HepG2 (cell line): ENCODE data around the gene CDK6. TPM values are rescaled to one million over a fixed set of nuclear protein-coding genes. Genes with fewer than 3 reads are reported as not detected.

Experiments
- CCAR2 ChIP-seq: fragments of 200-400 bp; formaldehyde crosslinking; optimal IDR thresholded peaks from 2 replicates; pipeline ENCODE3; 2018; ENCODE audit warnings: low read depth, mild to moderate bottlenecking, low read length, moderate library complexity
- CREM ChIP-seq, 2 experiments: sonication (generic) in 1 of 2; formaldehyde crosslinking in 1 of 2; IDR thresholded peaks; 2 replicates each; pipeline versions ENCODE4 v1.4.0 to v1.6.1; 2016 to 2020; ENCODE audit warnings: antibody characterized with exemption in 1 of 2, mild to moderate bottlenecking in 1 of 2, missing genetic modification reagents in 1 of 2
- CTCF ChIP-seq: sonication (generic); formaldehyde crosslinking; IDR thresholded peaks from 2 replicates; pipeline ENCODE4 v1.5.0; 2020; ENCODE audit warnings: mild to moderate bottlenecking, missing genetic modification reagents, moderate library complexity
- EEA1 ChIP-seq: sonication (generic); formaldehyde crosslinking; IDR thresholded peaks from 2 replicates; pipeline ENCODE4 v1.5.1; 2020; ENCODE audit warnings: mild to moderate bottlenecking, missing genetic modification reagents, borderline replicate concordance
- GMEB1 ChIP-seq: sonication (generic); formaldehyde crosslinking; IDR thresholded peaks from 2 replicates; pipeline ENCODE4 v1.5.1; 2020; ENCODE audit warnings: missing genetic modification reagents, mild to moderate bottlenecking, borderline replicate concordance
- HNF1B ChIP-seq: sonication (generic); formaldehyde crosslinking; IDR thresholded peaks from 2 replicates; pipeline ENCODE4 v1.5.1; 2020; ENCODE audit warnings: mild to moderate bottlenecking, moderate library complexity, missing genetic modification reagents
- NFKBIZ ChIP-seq: IDR thresholded peaks from 2 replicates; pipeline ENCODE4 v1.6.1; 2018; ENCODE audit warnings: missing genetic modification reagents, missing compliant biosample characterization
- NR0B2 ChIP-seq: sonication (generic); formaldehyde crosslinking; IDR thresholded peaks from 2 replicates; pipeline ENCODE4 v1.4.0; 2020; ENCODE audit warnings: mild to moderate bottlenecking, missing genetic modification reagents
- PRMT3 ChIP-seq: sonication (generic); formaldehyde crosslinking; IDR thresholded peaks from 2 replicates; pipeline ENCODE4 v1.8.1; 2022; ENCODE audit warnings: low read depth, mild to moderate bottlenecking, moderate library complexity, missing genetic modification reagents, borderline replicate concordance
- RAD21 ChIP-seq: fragments of 450-650 bp; formaldehyde crosslinking; IDR thresholded peaks from 2 replicates; pipeline ENCODE4 v1.5.0; 2020; ENCODE audit warnings: mild to moderate bottlenecking
- RXRA ChIP-seq: sonication (generic); formaldehyde crosslinking; IDR thresholded peaks from 2 replicates; pipeline ENCODE4 v1.5.1; 2020; ENCODE audit warnings: missing genetic modification reagents
- SAP130 ChIP-seq: IDR thresholded peaks from 2 replicates; pipeline ENCODE4 v1.6.1; 2016; ENCODE audit warnings: low read depth
- TFDP2 ChIP-seq: sonication (generic); formaldehyde crosslinking; IDR thresholded peaks from 2 replicates; pipeline ENCODE4 v1.4.0; 2020; ENCODE audit warnings: missing genetic modification reagents
- U2AF1 ChIP-seq: fragments of 200-400 bp; formaldehyde crosslinking; optimal IDR thresholded peaks from 2 replicates; pipeline ENCODE3; 2017; ENCODE audit warnings: mild to moderate bottlenecking, low read depth, low read length
- U2AF2 ChIP-seq: fragments of 200-400 bp; formaldehyde crosslinking; IDR thresholded peaks from 2 replicates; pipeline ENCODE4 v1.6.1; 2017; ENCODE audit warnings: low read depth, mild to moderate bottlenecking, low read length
- ZBTB14 ChIP-seq: sonication (generic); formaldehyde crosslinking; IDR thresholded peaks from 2 replicates; pipeline ENCODE4 v1.4.0; 2020; ENCODE audit warnings: missing genetic modification reagents
- ZBTB3 ChIP-seq: sonication (generic); formaldehyde crosslinking; IDR thresholded peaks from 2 replicates; pipeline ENCODE4 v1.4.0; 2020; ENCODE audit warnings: low read depth, mild to moderate bottlenecking, moderate library complexity, missing genetic modification reagents, borderline replicate concordance
- ZNF10 ChIP-seq: sonication (generic); formaldehyde crosslinking; IDR thresholded peaks from 2 replicates; pipeline ENCODE4 v1.4.0; 2020; ENCODE audit warnings: mild to moderate bottlenecking, low read depth, missing genetic modification reagents, borderline replicate concordance
- ZNF24 ChIP-seq: fragments of 450-650 bp; IDR thresholded peaks from 2 replicates; pipeline ENCODE4 v1.6.1; 2017; ENCODE audit warnings: antibody characterized with exemption, mild to moderate bottlenecking
- ZNF577 ChIP-seq: sonication (generic); formaldehyde crosslinking; IDR thresholded peaks from 2 replicates; pipeline ENCODE4 v1.4.0; 2020; ENCODE audit warnings: mild to moderate bottlenecking, low read depth, missing genetic modification reagents, borderline replicate concordance
- polyA plus RNA-seq, 8 experiments: library from polyadenylated mRNA; depleted of rRNA in 3 of 8; stranded (reverse) in 7 of 8; unstranded in 1 of 8; fragments of >200 nt; fragmentation: Illumina TruSeq in 4 of 8; extraction: Trizol in 4 of 8; gene quantifications; 2 replicates each; pipeline versions ENCODE4 v1.2.1 to v1.2.3, GENCODE V29; 2011 to 2016; ENCODE audit warnings: low read depth in 4 of 8, missing spikeins in 1 of 8, mixed read lengths in 1 of 8; ENCODE audit not compliant: insufficient read depth in 1 of 8
- total RNA-seq, 5 experiments: library from RNA; depleted of rRNA; stranded (reverse); fragments of >200 nt; fragmentation: Illumina TruSeq; extraction: Trizol; gene quantifications; 2 replicates each; pipeline ENCODE4 v1.2.3, GENCODE V29; 2016; ENCODE audit warnings: low read depth in 1 of 5

Gene CDK6
- total and polyA plus RNA-seq, 2 of the 13 experiments (the other 11 are each of a cell fraction or from before 2014, with no cell fraction given): 34.6 to 90.8 TPM

GRCh38 chr7:92751902-92752901, 84.2 kb downstream of the CDK6 start (continued):
- TF ChIP-seq HNF1B (CRISPR knock-in tag): no peak
- TF ChIP-seq CTCF (CRISPR knock-in tag): no peak
- no peak for TF ChIP-seq ZBTB3 (CRISPR knock-in tag)
- no peak for TF ChIP-seq NFKBIZ (CRISPR knock-in tag)
- TF ChIP-seq U2AF2: no peak
- no peak for TF ChIP-seq PRMT3
- no peak for TF ChIP-seq GMEB1 (CRISPR knock-in tag)
- peak; percentile 55; the same call in 1 of the 2 replicates for TF ChIP-seq CREM (IDR thresholded peaks at IDR 0.05)
- TF ChIP-seq CREM (CRISPR knock-in tag; IDR thresholded peaks at IDR 0.05): no peak
- TF ChIP-seq RAD21 (CRISPR knock-in tag): no peak
- no peak for TF ChIP-seq U2AF1
- TF ChIP-seq TFDP2 (CRISPR knock-in tag): no peak
- TF ChIP-seq ZNF10 (CRISPR knock-in tag): no peak
- TF ChIP-seq CCAR2: no peak
- peak; percentile 77 for TF ChIP-seq ZNF24
- TF ChIP-seq ZNF577 (CRISPR knock-in tag): no peak
- TF ChIP-seq EEA1 (CRISPR knock-in tag): no peak
- no peak for TF ChIP-seq ZBTB14 (CRISPR knock-in tag)
- TF ChIP-seq SAP130 (CRISPR knock-in tag): peak; percentile 90
- no peak for TF ChIP-seq NR0B2
- TF ChIP-seq RXRA (CRISPR knock-in tag): no peak
